GM19372 (cell line): ENCODE results near the gene ARHGEF17.

Source experiments
- ATAC-seq: cut with Tn5 transposase; IDR thresholded peaks from one replicate; pipeline ENCODE4 v1.9.1; 2021; ENCODE audit warnings: mild to moderate bottlenecking, low read depth, moderate library complexity; ENCODE audit not compliant: unreplicated experiment

The ARHGEF17 gene

DNA sequence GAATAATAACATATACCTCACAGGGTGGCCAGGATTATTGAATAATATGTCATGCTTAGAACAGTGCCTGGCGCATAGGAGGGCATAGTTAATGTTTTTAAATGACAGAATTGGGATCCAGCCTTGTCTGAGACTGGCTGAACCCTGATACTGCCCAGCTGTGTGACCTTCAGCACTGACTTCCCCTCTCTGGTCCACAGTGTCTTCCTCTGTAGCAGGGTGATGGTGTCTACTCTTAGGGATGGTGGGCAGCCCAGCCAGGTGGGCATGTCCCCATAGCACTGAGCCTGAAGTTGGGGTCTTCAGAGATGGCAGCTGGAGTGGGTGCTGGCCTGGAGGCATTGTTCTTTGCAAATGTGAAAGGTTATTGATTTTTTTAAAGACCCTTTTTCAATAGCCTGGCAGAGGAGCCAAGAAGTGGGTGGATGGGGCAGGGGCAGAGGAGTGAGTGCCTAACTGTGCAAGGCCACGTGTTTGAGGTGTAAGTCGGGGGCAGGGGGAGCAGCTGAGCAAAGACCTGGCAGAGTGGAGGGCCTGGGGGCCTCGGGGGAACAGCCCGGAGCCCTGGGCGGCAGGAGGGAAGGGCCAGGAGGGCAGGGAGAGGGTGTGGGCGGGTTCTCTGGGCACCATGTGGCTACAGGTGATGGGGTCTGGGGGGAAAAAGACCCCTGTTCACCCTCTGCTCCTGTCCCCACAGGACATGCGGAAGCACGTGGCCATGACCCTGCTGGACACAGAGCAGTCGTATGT, 38.3 kb downstream of the ARHGEF17 start:
- no peak for ATAC-seq

- no peak for ATAC-seq
Measured at GRCh38 chr11:73347067-73347466, 39.0 kb downstream of the ARHGEF17 start.

GRCh38 chr11:73348838-73349237, 40.8 kb downstream of the ARHGEF17 start:
- ATAC-seq, result no peak

GRCh38 chr11:73349633-73350032, 41.6 kb downstream of the ARHGEF17 start:
- no peak for ATAC-seq

DNA sequence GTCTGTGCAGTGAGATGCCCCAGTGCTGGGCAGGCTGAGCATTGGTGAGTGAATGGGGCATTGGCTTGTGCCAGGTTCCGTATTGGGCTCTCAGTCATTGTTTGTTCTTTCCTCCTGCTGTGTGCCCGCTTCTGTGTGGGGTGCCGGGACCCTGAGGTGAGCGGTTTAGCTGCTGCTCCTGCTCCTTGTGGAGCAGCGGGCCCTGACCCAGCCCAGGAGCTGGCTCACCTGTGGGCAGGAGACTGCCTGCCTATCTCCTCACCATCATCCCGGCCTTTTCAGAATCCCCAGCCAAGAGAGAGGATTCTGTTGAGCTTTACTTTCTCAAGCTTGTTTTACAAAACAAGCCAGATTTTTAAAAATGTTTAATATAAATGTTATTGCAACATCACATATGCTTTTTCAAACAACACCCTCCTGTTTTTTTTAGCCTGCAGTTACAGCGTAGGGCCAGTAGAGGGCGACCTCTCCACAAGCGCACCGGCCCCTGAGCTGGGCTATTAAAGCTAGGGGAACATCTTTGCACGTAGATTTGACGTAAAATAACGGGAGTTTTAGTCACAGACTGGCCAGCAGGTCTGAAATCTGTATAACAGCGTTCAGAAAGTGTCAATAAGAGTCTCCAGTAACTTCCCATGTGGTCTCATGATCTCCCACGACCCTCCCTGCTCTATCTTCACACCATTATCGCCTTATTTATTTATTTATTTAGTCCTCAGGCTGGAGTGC, 43.0 kb downstream of the ARHGEF17 start:
- no peak for ATAC-seq

- no peak for ATAC-seq
Measured at GRCh38 chr11:73353422-73353821, 45.3 kb downstream of the ARHGEF17 start.

DNA sequence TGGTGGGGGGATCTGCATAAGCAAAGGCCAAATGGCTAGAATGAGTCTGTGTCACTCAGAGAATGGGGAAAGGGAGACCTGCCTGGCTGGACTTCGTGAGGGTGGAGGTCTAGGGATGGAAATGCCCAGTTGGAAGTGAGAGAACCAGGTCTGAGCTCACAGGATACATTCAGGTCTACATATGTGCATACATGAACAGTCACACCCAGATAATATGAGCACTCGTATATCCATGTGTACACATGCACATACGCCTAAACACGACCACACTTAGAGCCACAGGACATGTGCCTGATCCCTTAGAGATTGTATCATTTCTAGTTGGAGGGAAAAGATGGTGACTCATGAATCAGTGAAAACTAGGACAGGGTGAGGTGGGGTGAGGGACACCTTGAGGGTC, 47.0 kb downstream of the ARHGEF17 start:
- ATAC-seq, result no peak

DNA sequence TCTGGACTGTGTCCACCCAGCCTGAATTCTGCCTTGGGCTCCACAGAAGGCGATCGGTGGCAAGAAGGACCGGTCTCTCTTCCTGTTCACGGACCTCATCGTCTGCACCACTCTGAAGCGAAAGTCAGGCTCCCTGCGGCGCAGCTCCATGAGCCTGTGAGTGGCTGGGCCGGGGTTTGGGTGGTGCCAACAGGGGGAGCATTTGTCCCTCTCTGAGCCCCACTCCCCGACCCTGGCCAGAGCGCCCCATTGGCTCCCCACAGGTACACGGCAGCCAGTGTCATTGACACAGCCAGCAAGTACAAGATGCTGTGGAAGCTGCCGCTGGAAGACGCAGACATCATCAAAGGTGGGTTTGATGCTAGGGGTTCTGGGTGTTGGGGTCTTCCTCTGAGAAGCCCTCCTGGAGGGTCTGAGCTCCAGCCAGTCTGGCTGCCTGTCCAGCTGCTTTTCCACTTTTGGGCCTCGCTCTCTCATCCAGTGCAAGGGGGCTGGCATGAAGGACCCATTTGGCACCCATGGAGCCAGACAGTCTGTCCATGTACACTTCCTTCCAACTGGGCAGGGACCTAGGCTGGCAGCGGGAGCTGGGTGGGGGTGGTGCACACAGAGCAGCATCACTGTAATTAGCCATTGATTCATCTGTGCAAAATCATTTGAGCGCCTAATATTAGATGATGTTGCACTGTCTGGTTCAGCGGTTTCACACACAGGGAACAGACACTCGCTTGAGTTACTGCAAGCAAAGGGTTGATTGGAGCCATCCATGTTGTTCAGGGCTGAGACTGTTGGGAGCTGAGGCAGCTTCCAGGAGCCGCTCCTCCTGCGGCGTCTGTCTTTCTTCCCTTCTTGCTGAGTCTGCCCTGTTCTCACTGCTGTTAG, 49.1 kb downstream of the ARHGEF17 start:
- no peak for ATAC-seq

DNA sequence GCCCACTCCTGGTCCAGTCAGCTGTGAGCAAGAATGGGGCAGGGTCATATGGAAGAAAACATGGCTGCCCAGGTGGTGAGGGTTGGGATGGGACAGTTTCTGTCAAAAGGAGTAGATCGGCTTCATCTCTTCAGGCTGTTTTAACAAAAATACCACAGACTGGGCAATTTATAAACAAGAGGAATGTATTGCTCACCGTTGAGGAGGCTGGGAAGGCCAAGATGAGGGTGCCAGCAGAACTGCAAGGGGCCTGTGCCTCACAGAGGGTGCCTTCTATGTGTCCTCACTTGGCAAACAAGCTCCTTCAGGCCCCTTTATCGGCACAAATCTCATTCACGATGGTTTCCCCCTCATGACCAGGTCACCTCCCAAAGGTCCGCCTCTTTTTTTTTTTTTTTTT, 50.0 kb downstream of the ARHGEF17 start:
- no peak for ATAC-seq

- ATAC-seq, result no peak
Measured at GRCh38 chr11:73359341-73359740, 51.3 kb downstream of the ARHGEF17 start.

GRCh38 chr11:73359930-73360742, 52.1 kb downstream of the ARHGEF17 start:
- ATAC-seq, result no peak

- ATAC-seq, result no peak
Measured at GRCh38 chr11:73360743-73361369, 52.8 kb downstream of the ARHGEF17 start.

- no peak for ATAC-seq
Measured at GRCh38 chr11:73361953-73362776, 54.1 kb downstream of the ARHGEF17 start.

DNA sequence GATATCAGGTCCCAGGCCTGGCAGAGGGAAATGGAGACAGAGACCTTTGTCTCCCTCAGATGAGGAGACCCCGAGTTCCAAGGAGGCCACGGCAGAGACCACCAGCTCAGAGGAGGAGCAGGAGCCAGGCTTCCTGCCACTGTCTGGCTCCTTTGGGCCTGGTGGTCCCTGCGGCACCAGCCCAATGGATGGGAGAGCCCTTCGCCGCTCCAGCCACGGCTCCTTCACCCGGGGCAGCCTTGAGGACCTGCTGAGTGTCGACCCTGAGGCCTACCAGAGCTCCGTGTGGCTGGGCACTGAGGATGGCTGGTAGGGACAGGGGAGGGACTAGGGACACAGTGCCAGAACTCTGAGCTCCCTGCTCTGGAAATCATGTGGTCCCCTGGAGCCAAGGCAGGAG, 55.1 kb downstream of the ARHGEF17 start:
- ATAC-seq, result no peak

GRCh38 chr11:73365352-73366264, 57.5 kb downstream of the ARHGEF17 start:
- no peak for ATAC-seq

DNA sequence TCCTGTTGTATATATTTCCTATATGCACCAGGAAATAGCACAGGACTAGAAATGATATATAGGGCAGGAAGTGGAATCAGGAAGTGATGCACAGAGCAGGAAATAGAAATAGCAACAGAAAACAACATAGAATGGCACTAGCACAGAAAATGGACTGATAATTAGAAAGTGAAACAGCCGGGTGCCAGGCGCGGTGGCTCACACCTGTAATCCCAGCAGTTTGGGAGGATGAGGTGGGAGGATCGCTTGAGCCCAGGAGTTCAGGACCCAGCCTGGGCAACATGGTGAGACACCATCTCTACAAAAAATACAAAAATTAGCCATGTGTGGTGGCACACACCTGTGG, 58.2 kb downstream of the ARHGEF17 start:
- ATAC-seq, result no peak

DNA sequence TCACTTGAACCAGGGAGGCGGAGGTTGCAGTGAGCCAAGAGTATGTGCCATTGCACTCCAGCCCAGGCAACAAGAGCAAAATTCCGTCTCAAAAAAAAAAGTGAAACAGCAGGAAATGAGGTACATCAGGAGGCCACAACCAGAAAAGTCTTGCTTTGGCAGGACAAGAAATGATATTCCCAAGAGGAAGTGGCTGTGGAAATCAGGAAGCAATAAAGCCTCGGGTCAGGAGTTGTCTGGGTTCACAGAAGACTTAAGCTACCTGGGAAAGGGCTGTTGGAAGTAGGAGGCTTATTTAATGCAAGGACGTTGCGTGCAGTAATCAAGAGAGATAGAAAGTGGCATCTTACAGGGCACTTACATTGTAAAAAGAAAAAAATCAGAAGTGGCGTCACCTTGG, 58.9 kb downstream of the ARHGEF17 start:
- ATAC-seq, result no peak

- no peak for ATAC-seq
Measured at GRCh38 chr11:73367482-73368024, 59.5 kb downstream of the ARHGEF17 start.
